GM23338 (cell line): Measurements from ENCODE around the gene SPINK4. TPM values are rescaled to one million over a fixed set of nuclear protein-coding genes. Genes with fewer than 3 reads are reported as not detected.

Source experiments
- ATAC-seq: fragments of 200-7000 bp; cut with Tn5 transposase; 3 replicates; pipeline ENCODE4 v1.9.1; 2020
- DNase-seq: peaks from one replicate; pipeline ENCODE4 v3.0.0-alpha.2; 2015; ENCODE audit warnings: low spot score
- H2AFZ ChIP-seq: fragments of 200-600 bp; sonication (generic); 2 replicates; pipeline ENCODE4 v1.8.0; 2016; ENCODE audit warnings: antibody characterized with exemption, mild to moderate bottlenecking, moderate library complexity
- H3F3A ChIP-seq: fragments of 200-600 bp; sonication (generic); replicated peaks from 2 replicates; pipeline ENCODE4 v1.8.0; 2017; ENCODE audit warnings: antibody characterized with exemption, mixed run types, low read depth
- H3K27ac ChIP-seq: fragments of 200-600 bp; sonication (generic); 2 replicates; pipeline ENCODE4 v1.6.1; 2016; ENCODE audit warnings: low read depth
- H3K27me3 ChIP-seq: fragments of 200-600 bp; sonication (generic); 2 replicates; pipeline ENCODE4 v1.8.0; 2016; ENCODE audit warnings: mild to moderate bottlenecking, mixed run types, moderate library complexity; ENCODE audit not compliant: insufficient read depth
- H3K36me3 ChIP-seq: fragments of 200-600 bp; sonication (generic); 2 replicates; pipeline ENCODE4 v1.8.0; 2016; ENCODE audit warnings: mild to moderate bottlenecking; ENCODE audit not compliant: insufficient read depth
- H3K4me1 ChIP-seq: fragments of 200-600 bp; sonication (generic); 2 replicates; pipeline ENCODE4 v1.8.0; 2016; ENCODE audit warnings: mild to moderate bottlenecking, moderate library complexity; ENCODE audit not compliant: insufficient read depth
- H3K4me2 ChIP-seq: fragments of 200-600 bp; sonication (generic); 2 replicates; pipeline ENCODE4 v1.7.1; 2017; ENCODE audit warnings: mixed run types
- H3K4me3 ChIP-seq: fragments of 200-600 bp; sonication (generic); 2 replicates; pipeline ENCODE4 v1.6.1; 2016; ENCODE audit warnings: mixed run types
- H3K79me2 ChIP-seq: fragments of 200-600 bp; sonication (generic); replicated peaks from 2 replicates; pipeline ENCODE4 v1.8.0; 2017; ENCODE audit warnings: mild to moderate bottlenecking; ENCODE audit not compliant: insufficient read depth
- H3K9me2 ChIP-seq: fragments of 200-600 bp; sonication (generic); 2 replicates; pipeline ENCODE4 v1.8.0; 2017; ENCODE audit not compliant: insufficient read depth
- H4K20me1 ChIP-seq: fragments of 200-600 bp; sonication (generic); replicated peaks from 2 replicates; pipeline ENCODE4 v1.8.0; 2017; ENCODE audit warnings: mild to moderate bottlenecking; ENCODE audit not compliant: insufficient read depth
- H3K27ac Mint-ChIP-seq: 2 replicates; pipeline ENCODE4 v1.8.0; 2020; ENCODE audit warnings: inconsistent platforms, mild to moderate bottlenecking, moderate library complexity, mixed read lengths
- H3K27me3 Mint-ChIP-seq: 3 replicates; pipeline ENCODE4 v1.8.0; 2022; ENCODE audit warnings: low read depth, mild to moderate bottlenecking, moderate library complexity, mixed read lengths, inconsistent platforms; ENCODE audit not compliant: insufficient read depth, poor library complexity
- H3K36me3 Mint-ChIP-seq: 3 replicates; pipeline ENCODE4 v1.8.0; 2021; ENCODE audit warnings: low read depth, mild to moderate bottlenecking, inconsistent platforms, moderate library complexity, mixed read lengths
- H3K4me1 Mint-ChIP-seq: 3 replicates; pipeline ENCODE4 v1.8.0; 2020; ENCODE audit warnings: mild to moderate bottlenecking, inconsistent platforms, mixed read lengths
- H3K4me3 Mint-ChIP-seq: 3 replicates; pipeline ENCODE4 v1.8.0; 2021; ENCODE audit warnings: moderate library complexity, mild to moderate bottlenecking, inconsistent platforms, mixed read lengths
- H3K9me3 Mint-ChIP-seq: 3 replicates; pipeline ENCODE4 v1.8.0; 2020; ENCODE audit warnings: moderate library complexity, mild to moderate bottlenecking, inconsistent platforms, mixed read lengths
- NANOG ChIP-seq: IDR thresholded peaks from 2 replicates; pipeline ENCODE4 v1.6.1; 2016; ENCODE audit warnings: antibody characterized with exemption, borderline replicate concordance
- POLR2AphosphoS5 ChIP-seq: IDR thresholded peaks from 2 replicates; pipeline ENCODE4 v1.6.1; 2016; ENCODE audit warnings: antibody characterized with exemption, low read depth
- STAT1 ChIP-seq: IDR thresholded peaks from one replicate; pipeline ENCODE4 v1.6.1; 2016; ENCODE audit warnings: antibody characterized with exemption; ENCODE audit not compliant: unreplicated experiment
- ZNF331 ChIP-seq: fragments of 250-450 bp; sonication (Bioruptor Pico); IDR thresholded peaks from 2 replicates; pipeline ENCODE4 v1.5.0; 2020; ENCODE audit warnings: low read depth, mild to moderate bottlenecking, moderate library complexity
- polyA plus RNA-seq: library from polyadenylated mRNA; unstranded; fragments of >200 nt; fragmentation: Nextera tagmentation; extraction: Ambion mirVana; gene quantifications from 2 replicates; pipeline ENCODE4 v1.2.1, GENCODE V29; 2016
- total RNA-seq: library from RNA; depleted of rRNA; stranded (reverse); fragments of >200 nt; shearing (Covaris generic); gene quantifications from 2 replicates; pipeline ENCODE4 v1.2.3, GENCODE V29; 2014
- TF ChIP-seq, protein P1 (sequence below): IDR thresholded peaks from one replicate; pipeline ENCODE4 v1.6.1; 2018; ENCODE audit warnings: antibody characterized with exemption; ENCODE audit not compliant: unreplicated experiment
- TF ChIP-seq, protein P2 (sequence below), 2 experiments: fragments of 200-600 bp in 1 of 2; sonication (generic) in 1 of 2; conservative IDR thresholded peaks; 2 replicates each; pipeline versions ENCODE4 v1.5.1 to v1.6.1; 2016 to 2017; ENCODE audit warnings: antibody characterized with exemption in 2 of 2, low read depth in 2 of 2, mild to moderate bottlenecking in 2 of 2, moderate library complexity in 1 of 2
- TF ChIP-seq, protein P3 (sequence below): IDR thresholded peaks from 2 replicates; pipeline ENCODE4 v1.6.1; 2016; ENCODE audit warnings: antibody characterized with exemption

SPINK4 gene
- total and polyA plus RNA-seq, 2 experiments from 2014 or later: not detected

DNA sequence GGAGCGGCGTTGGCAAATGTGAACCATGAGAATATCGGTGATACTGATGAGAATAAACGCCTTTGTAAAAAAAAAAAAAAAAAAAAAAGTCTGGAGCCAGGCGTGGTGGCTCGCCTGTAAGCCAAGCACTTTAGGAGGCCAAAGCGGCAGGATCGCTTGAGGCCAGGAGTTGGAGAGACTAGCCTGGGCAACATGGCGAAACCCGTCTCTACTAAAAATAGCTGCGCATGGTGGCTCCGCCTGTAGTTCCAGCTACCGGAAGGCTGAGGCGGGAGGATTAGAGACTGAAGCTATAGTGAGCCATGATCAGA is 49.9 kb downstream of the SPINK4 start:
- H3K27ac ChIP-seq: peak overlapping the region; percentile 96
- H2AFZ ChIP-seq: no peak overlapping the region
- H3K27me3 Mint-ChIP-seq: peaks cover 7% of the 10 kb centered on the region
- H3K36me3 ChIP-seq: no peaks in the 10 kb centered on the region; the same call in 1 of the 2 replicates
- H3K27me3 ChIP-seq: no peaks in the 10 kb centered on the region
- H3K4me1 ChIP-seq: 0 out of 2 replicates have a peak, but pooled peaks cover 5% of the 10 kb centered on the region
- no peak for DNase-seq
- peak overlapping the region; percentile 100 for H3K27ac Mint-ChIP-seq
- H3K9me3 Mint-ChIP-seq: no peaks in the 10 kb centered on the region; the same call in 2 of the 3 replicates
- H4K20me1 ChIP-seq: no peaks in the 10 kb centered on the region; the same call in 1 of the 2 replicates
- peak; percentile 15 for ATAC-seq
- H3K9me2 ChIP-seq: no peaks in the 10 kb centered on the region
- H3K36me3 Mint-ChIP-seq: peaks cover 11% of the 10 kb centered on the region
- TF ChIP-seq, protein P1, sequence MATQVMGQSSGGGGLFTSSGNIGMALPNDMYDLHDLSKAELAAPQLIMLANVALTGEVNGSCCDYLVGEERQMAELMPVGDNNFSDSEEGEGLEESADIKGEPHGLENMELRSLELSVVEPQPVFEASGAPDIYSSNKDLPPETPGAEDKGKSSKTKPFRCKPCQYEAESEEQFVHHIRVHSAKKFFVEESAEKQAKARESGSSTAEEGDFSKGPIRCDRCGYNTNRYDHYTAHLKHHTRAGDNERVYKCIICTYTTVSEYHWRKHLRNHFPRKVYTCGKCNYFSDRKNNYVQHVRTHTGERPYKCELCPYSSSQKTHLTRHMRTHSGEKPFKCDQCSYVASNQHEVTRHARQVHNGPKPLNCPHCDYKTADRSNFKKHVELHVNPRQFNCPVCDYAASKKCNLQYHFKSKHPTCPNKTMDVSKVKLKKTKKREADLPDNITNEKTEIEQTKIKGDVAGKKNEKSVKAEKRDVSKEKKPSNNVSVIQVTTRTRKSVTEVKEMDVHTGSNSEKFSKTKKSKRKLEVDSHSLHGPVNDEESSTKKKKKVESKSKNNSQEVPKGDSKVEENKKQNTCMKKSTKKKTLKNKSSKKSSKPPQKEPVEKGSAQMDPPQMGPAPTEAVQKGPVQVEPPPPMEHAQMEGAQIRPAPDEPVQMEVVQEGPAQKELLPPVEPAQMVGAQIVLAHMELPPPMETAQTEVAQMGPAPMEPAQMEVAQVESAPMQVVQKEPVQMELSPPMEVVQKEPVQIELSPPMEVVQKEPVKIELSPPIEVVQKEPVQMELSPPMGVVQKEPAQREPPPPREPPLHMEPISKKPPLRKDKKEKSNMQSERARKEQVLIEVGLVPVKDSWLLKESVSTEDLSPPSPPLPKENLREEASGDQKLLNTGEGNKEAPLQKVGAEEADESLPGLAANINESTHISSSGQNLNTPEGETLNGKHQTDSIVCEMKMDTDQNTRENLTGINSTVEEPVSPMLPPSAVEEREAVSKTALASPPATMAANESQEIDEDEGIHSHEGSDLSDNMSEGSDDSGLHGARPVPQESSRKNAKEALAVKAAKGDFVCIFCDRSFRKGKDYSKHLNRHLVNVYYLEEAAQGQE: no peak
- TF ChIP-seq, protein P2, sequence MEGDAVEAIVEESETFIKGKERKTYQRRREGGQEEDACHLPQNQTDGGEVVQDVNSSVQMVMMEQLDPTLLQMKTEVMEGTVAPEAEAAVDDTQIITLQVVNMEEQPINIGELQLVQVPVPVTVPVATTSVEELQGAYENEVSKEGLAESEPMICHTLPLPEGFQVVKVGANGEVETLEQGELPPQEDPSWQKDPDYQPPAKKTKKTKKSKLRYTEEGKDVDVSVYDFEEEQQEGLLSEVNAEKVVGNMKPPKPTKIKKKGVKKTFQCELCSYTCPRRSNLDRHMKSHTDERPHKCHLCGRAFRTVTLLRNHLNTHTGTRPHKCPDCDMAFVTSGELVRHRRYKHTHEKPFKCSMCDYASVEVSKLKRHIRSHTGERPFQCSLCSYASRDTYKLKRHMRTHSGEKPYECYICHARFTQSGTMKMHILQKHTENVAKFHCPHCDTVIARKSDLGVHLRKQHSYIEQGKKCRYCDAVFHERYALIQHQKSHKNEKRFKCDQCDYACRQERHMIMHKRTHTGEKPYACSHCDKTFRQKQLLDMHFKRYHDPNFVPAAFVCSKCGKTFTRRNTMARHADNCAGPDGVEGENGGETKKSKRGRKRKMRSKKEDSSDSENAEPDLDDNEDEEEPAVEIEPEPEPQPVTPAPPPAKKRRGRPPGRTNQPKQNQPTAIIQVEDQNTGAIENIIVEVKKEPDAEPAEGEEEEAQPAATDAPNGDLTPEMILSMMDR (conservative IDR thresholded peaks at IDR 0.05; ENCODE audit: low read depth in 2 of 2): no peak
- TF ChIP-seq STAT1 (no peak), ZNF331 (CRISPR knock-in tag) (no peak), NANOG (no peak)
- peak overlapping the region; percentile 83 for H3K4me2 ChIP-seq
- H3K79me2 ChIP-seq: peaks cover 42% of the 10 kb centered on the region
- peak overlapping the region; percentile 83 for H3K4me3 ChIP-seq
- peak overlapping the region; percentile 100 for H3K4me3 Mint-ChIP-seq
- H3F3A ChIP-seq: no peaks in the 10 kb centered on the region
- peaks cover 13% of the 10 kb centered on the region for H3K4me1 Mint-ChIP-seq

DNA sequence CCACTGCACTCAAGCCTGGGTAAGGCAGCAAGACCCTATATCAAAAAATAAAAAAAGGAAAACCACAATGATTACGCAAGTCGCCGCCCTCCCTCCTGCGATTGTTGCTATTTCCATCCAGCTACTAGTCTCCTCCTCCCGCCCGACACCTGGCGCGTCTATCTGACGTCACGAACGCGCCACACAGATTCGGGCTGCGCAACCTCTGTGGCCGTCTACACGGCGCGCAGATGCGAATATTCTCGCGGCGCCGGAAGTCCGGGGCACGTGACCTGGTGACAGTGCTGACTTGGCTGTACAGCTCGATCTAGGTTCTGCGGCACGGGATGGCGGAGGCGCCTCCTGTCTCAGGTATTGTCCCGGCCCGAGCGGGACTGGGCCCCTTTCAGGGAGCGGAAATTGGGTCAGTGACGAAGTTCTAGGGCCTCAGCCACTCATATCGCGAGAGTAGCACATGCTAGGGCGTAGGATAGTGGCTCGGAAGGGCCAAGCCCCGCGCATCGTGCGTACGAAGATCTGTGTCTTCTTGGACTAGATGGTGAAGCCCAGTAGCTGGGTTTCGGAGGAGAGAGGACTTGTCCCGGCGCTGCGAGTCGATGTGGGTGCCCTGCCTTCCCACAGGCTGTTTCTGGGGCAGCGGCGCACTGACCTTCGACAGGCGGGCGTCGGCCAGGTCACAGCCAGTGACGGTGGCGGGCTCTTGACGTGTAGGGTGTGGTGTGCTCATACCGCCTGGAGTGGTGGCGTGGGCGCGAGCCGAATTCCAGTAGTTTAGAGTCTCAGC is 50.5 kb downstream of the SPINK4 start, which contains the start of gene NFX1:
Gene NFX1, plus strand, starts transcription at position 270 of the 784 bp plus-strand sequence. Its CDS starts 57 bp downstream, at position 327.
- 0 out of 2 replicates have a peak, but pooled peaks cover 5% of the 10 kb centered on the region for H3K4me1 ChIP-seq
- Mint-ChIP-seq H3K27ac (peak within 1 kb of the TSS; percentile 100), H3K4me1 (peaks cover 13% of the 10 kb centered on the region), H3K36me3 (peaks cover 15% of the 10 kb centered on the region), H3K27me3 (peaks cover 7% of the 10 kb centered on the region), H3K9me3 (no peaks in the 10 kb centered on the region; the same call in 2 of the 3 replicates), H3K4me3 (peak within 1 kb of the TSS; percentile 100)
- ATAC-seq (peak; percentile 95), DNase-seq (peak; percentile 98)
- no peaks in the 10 kb centered on the region for H3K9me2 ChIP-seq
- peak within 1 kb of the TSS; percentile 83 for H3K4me3 ChIP-seq
- peak within 1 kb of the TSS; percentile 96 for H3K27ac ChIP-seq
- peaks cover 46% of the 10 kb centered on the region for H3K79me2 ChIP-seq
- H3K36me3 ChIP-seq: peaks cover 4% of the 10 kb centered on the region; the same call in 1 of the 2 replicates
- H3K27me3 ChIP-seq: no peaks in the 10 kb centered on the region
- no peaks in the 10 kb centered on the region for H3F3A ChIP-seq
- peak within 1 kb of the TSS; percentile 87 for H2AFZ ChIP-seq
- H4K20me1 ChIP-seq: no peaks in the 10 kb centered on the region; the same call in 1 of the 2 replicates
- H3K4me2 ChIP-seq: peak within 1 kb of the TSS; percentile 83
- TF ChIP-seq, protein P1: no peak
- TF ChIP-seq POLR2AphosphoS5 (peak; percentile 91), STAT1 (no peak)
- TF ChIP-seq, protein P3, sequence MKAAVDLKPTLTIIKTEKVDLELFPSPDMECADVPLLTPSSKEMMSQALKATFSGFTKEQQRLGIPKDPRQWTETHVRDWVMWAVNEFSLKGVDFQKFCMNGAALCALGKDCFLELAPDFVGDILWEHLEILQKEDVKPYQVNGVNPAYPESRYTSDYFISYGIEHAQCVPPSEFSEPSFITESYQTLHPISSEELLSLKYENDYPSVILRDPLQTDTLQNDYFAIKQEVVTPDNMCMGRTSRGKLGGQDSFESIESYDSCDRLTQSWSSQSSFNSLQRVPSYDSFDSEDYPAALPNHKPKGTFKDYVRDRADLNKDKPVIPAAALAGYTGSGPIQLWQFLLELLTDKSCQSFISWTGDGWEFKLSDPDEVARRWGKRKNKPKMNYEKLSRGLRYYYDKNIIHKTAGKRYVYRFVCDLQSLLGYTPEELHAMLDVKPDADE: peak; percentile 91
